Activated T-cell treated with anti-CD3 and anti-CD28 coated beads, Interleukin-2, amount 50 U/mL, for 4 hours (primary cell): ENCODE measurements around the gene SSX2IP. TPM values are rescaled to one million over a fixed set of nuclear protein-coding genes. Genes with fewer than 3 reads are reported as not detected.
A peak's percentile ranks its signal among the peaks of the same experiment; 100 is the strongest.

Experiments used
- ATAC-seq, 2 donors: fragments of 200-7000 bp; cut with Tn5 transposase; one replicate each; pipeline ENCODE4 v1.10.0; 2021
- DNase-seq: peaks from one replicate; pipeline ENCODE4 v3.0.0-alpha.2; 2020
- H3K27me3 Mint-ChIP-seq: one replicate; pipeline ENCODE4 v1.8.0; 2021; ENCODE audit warnings: low read depth, mixed read lengths
- H3K36me3 Mint-ChIP-seq: one replicate; pipeline ENCODE4 v1.8.0; 2022; ENCODE audit warnings: mixed read lengths; ENCODE audit not compliant: insufficient read depth
- H3K4me1 Mint-ChIP-seq: one replicate; pipeline ENCODE4 v1.8.0; 2021; ENCODE audit warnings: low read depth, mixed read lengths
- H3K4me3 Mint-ChIP-seq: one replicate; pipeline ENCODE4 v1.8.0; 2021; ENCODE audit warnings: mild to moderate bottlenecking, moderate library complexity, mixed read lengths
- H3K9me3 Mint-ChIP-seq: one replicate; pipeline ENCODE4 v1.8.0; 2021; ENCODE audit warnings: mixed read lengths
- total RNA-seq, 3 donors: library from RNA; stranded (reverse); gene quantifications; one replicate each; pipeline ENCODE4 v1.2.1, GENCODE V29; 2021

SSX2IP gene
- total RNA-seq, 3 donors from 2014 or later = 5.7 to 8.7 (median 8.4) TPM

- ATAC-seq (no peak), DNase-seq (no peak)
- H3K27me3 Mint-ChIP-seq = peaks cover 4% of the 10 kb centered on the region
Observed at GRCh38 chr1:84632673-84633434, 57.4 kb downstream of the SSX2IP start.

GRCh38 chr1:84632137-84632536 lies 58.1 kb downstream of the SSX2IP start:
- H3K27me3 Mint-ChIP-seq = peaks cover 4% of the 10 kb centered on the region
- H3K4me3 Mint-ChIP-seq = no peak overlapping the region
- H3K4me1 Mint-ChIP-seq = no peaks in the 10 kb centered on the region
- no peaks in the 10 kb centered on the region for H3K36me3 Mint-ChIP-seq
- ATAC-seq = no peak
- no peak for DNase-seq
- no peaks in the 10 kb centered on the region for H3K9me3 Mint-ChIP-seq

More at GRCh38 chr1:84632673-84633434, 57.4 kb downstream of the SSX2IP start:
- H3K9me3 Mint-ChIP-seq = no peaks in the 10 kb centered on the region
- no peak overlapping the region for H3K4me3 Mint-ChIP-seq
- no peaks in the 10 kb centered on the region for H3K4me1 Mint-ChIP-seq
- H3K36me3 Mint-ChIP-seq = no peaks in the 10 kb centered on the region

- ATAC-seq (no peak), DNase-seq (no peak)
- H3K36me3 Mint-ChIP-seq = no peaks in the 10 kb centered on the region
- H3K4me1 Mint-ChIP-seq = peaks cover 6% of the 10 kb centered on the region
- no peaks in the 10 kb centered on the region for H3K27me3 Mint-ChIP-seq
- no peak overlapping the region for H3K4me3 Mint-ChIP-seq
- H3K9me3 Mint-ChIP-seq = no peaks in the 10 kb centered on the region
Observed at GRCh38 chr1:84624876-84625275, 65.4 kb downstream of the SSX2IP start.

GRCh38 chr1:84621553-84621952 lies 68.7 kb downstream of the SSX2IP start:
- no peaks in the 10 kb centered on the region for H3K9me3 Mint-ChIP-seq
- no peak overlapping the region for H3K4me3 Mint-ChIP-seq
- no peaks in the 10 kb centered on the region for H3K36me3 Mint-ChIP-seq
- peaks cover 14% of the 10 kb centered on the region for H3K4me1 Mint-ChIP-seq
- no peak for DNase-seq
- no peak for ATAC-seq
- H3K27me3 Mint-ChIP-seq = no peaks in the 10 kb centered on the region

GRCh38 chr1:84620720-84621313 lies 69.4 kb downstream of the SSX2IP start:
- Mint-ChIP-seq H3K4me1 (peaks cover 14% of the 10 kb centered on the region), H3K27me3 (no peaks in the 10 kb centered on the region)

GRCh38 chr1:84619383-84620102 lies 70.7 kb downstream of the SSX2IP start:
- DNase-seq (peak; percentile 25), ATAC-seq (peak; percentile 51 to 64)
- no peaks in the 10 kb centered on the region for H3K27me3 Mint-ChIP-seq
- peaks cover 14% of the 10 kb centered on the region for H3K4me1 Mint-ChIP-seq
- H3K9me3 Mint-ChIP-seq = no peaks in the 10 kb centered on the region
- peak overlapping the region; percentile 62 for H3K4me3 Mint-ChIP-seq
- no peaks in the 10 kb centered on the region for H3K36me3 Mint-ChIP-seq

More at GRCh38 chr1:84620720-84621313, 69.4 kb downstream of the SSX2IP start:
- ATAC-seq (peak; percentile 88 to 90), DNase-seq (peak; percentile 72)
- no peaks in the 10 kb centered on the region for H3K9me3 Mint-ChIP-seq
- H3K36me3 Mint-ChIP-seq = no peaks in the 10 kb centered on the region
- peak overlapping the region; percentile 87 for H3K4me3 Mint-ChIP-seq

- H3K9me3 Mint-ChIP-seq = no peaks in the 10 kb centered on the region
- no peak for ATAC-seq
- peaks cover 17% of the 10 kb centered on the region for H3K4me1 Mint-ChIP-seq
- DNase-seq = no peak
- H3K4me3 Mint-ChIP-seq = no peak overlapping the region
- H3K27me3 Mint-ChIP-seq = no peaks in the 10 kb centered on the region
- no peaks in the 10 kb centered on the region for H3K36me3 Mint-ChIP-seq
Observed at GRCh38 chr1:84617349-84617748, 72.9 kb downstream of the SSX2IP start.

GRCh38 chr1:84615790-84616189 lies 74.5 kb downstream of the SSX2IP start:
- DNase-seq (no peak), ATAC-seq (no peak)
- Mint-ChIP-seq H3K27me3 (no peaks in the 10 kb centered on the region), H3K36me3 (no peaks in the 10 kb centered on the region), H3K9me3 (no peaks in the 10 kb centered on the region), H3K4me1 (peaks cover 26% of the 10 kb centered on the region), H3K4me3 (no peak overlapping the region)

GRCh38 chr1:84613887-84614286 lies 76.4 kb downstream of the SSX2IP start:
- Mint-ChIP-seq H3K9me3 (no peaks in the 10 kb centered on the region), H3K36me3 (no peaks in the 10 kb centered on the region), H3K4me1 (peaks cover 11% of the 10 kb centered on the region), H3K4me3 (no peak overlapping the region), H3K27me3 (no peaks in the 10 kb centered on the region)
- DNase-seq (no peak), ATAC-seq (no peak)

- Mint-ChIP-seq H3K27me3 (no peaks in the 10 kb centered on the region), H3K4me3 (no peak overlapping the region), H3K9me3 (no peaks in the 10 kb centered on the region), H3K4me1 (peaks cover 11% of the 10 kb centered on the region), H3K36me3 (no peaks in the 10 kb centered on the region)
- DNase-seq = no peak
- no peak for ATAC-seq
Observed at GRCh38 chr1:84613026-84613425, 77.2 kb downstream of the SSX2IP start.

- no peaks in the 10 kb centered on the region for H3K36me3 Mint-ChIP-seq
- no peaks in the 10 kb centered on the region for H3K27me3 Mint-ChIP-seq
- DNase-seq (no peak), ATAC-seq (no peak)
- H3K9me3 Mint-ChIP-seq = no peaks in the 10 kb centered on the region
- H3K4me1 Mint-ChIP-seq = peaks cover 11% of the 10 kb centered on the region
- no peak overlapping the region for H3K4me3 Mint-ChIP-seq
Observed at GRCh38 chr1:84611796-84612195, 78.5 kb downstream of the SSX2IP start.

- Mint-ChIP-seq H3K4me3 (no peak overlapping the region), H3K4me1 (peaks cover 11% of the 10 kb centered on the region), H3K36me3 (peaks cover 2% of the 10 kb centered on the region), H3K27me3 (peaks cover 3% of the 10 kb centered on the region), H3K9me3 (peaks cover 5% of the 10 kb centered on the region)
- DNase-seq = no peak
- ATAC-seq = no peak
Observed at GRCh38 chr1:84611091-84611490, 79.2 kb downstream of the SSX2IP start.

GRCh38 chr1:84606977-84607376 lies 83.3 kb downstream of the SSX2IP start:
- Mint-ChIP-seq H3K9me3 (peaks cover 25% of the 10 kb centered on the region), H3K27me3 (peaks cover 3% of the 10 kb centered on the region), H3K4me3 (no peak overlapping the region), H3K36me3 (peaks cover 2% of the 10 kb centered on the region), H3K4me1 (peaks cover 7% of the 10 kb centered on the region)
- DNase-seq = no peak
- no peak for ATAC-seq

GRCh38 chr1:84605157-84605556 lies 85.1 kb downstream of the SSX2IP start:
- H3K4me1 Mint-ChIP-seq = peaks cover under 1% of the 10 kb centered on the region
- H3K36me3 Mint-ChIP-seq = peaks cover 2% of the 10 kb centered on the region
- H3K9me3 Mint-ChIP-seq = peaks cover 25% of the 10 kb centered on the region
- H3K27me3 Mint-ChIP-seq = peaks cover 3% of the 10 kb centered on the region
- no peak for DNase-seq
- ATAC-seq = no peak
- H3K4me3 Mint-ChIP-seq = no peak overlapping the region
